IMR-90 (cell line): ENCODE results near the gene DDIAS. TPM values are rescaled to one million over a fixed set of nuclear protein-coding genes. Genes with fewer than 3 reads are reported as not detected.
"Not testable (repeated sequence)": the region's sequence is repeated elsewhere in the genome, so short reads cannot be mapped to it uniquely, and the experiment has no call there.

Experiments used
- ATAC-seq: fragments of 200-7000 bp; cut with Tn5 transposase; 2 replicates; pipeline ENCODE4 v1.9.1; 2020; ENCODE audit warnings: low read depth, mild to moderate bottlenecking, moderate library complexity
- BruUV-seq: library from RNA; stranded (reverse); fragments of 400-500 nt; replicated peaks from 2 replicates; lab custom pipeline; 2021; lab: Mats Ljungman, UMichigan
- CTCF ChIA-PET: fragments of 300-600 bp; formaldehyde crosslinking; extraction: SDS; loops from one replicate; lab custom pipeline; 2021; ENCODE audit warnings: antibody characterized with exemption; lab: Yijun Ruan, JAX
- POLR2A ChIA-PET: fragments of 300-600 bp; sonication (Branson Sonifier 250); formaldehyde crosslinking; loops from one replicate; lab custom pipeline; 2022; ENCODE audit warnings: antibody characterized with exemption; ENCODE audit not compliant: unreplicated experiment; lab: Charles Lee
- DNase-seq: peaks from one replicate; pipeline ENCODE4 v3.0.0; 2013
- H2AFZ ChIP-seq: replicated peaks from 2 replicates; pipeline ENCODE3; 2013; ENCODE audit warnings: low read length, mild to moderate bottlenecking; ENCODE audit not compliant: poor library complexity
- H2AK5ac ChIP-seq: 2 replicates; pipeline ENCODE4 v1.6.1; 2013; ENCODE audit warnings: low read depth, low read length, inconsistent platforms
- H2AK9ac ChIP-seq: replicated peaks from 2 replicates; pipeline ENCODE3; 2013; ENCODE audit warnings: mild to moderate bottlenecking, low read depth, low read length, moderate library complexity; ENCODE audit not compliant: poor library complexity
- H2BK120ac ChIP-seq: 2 replicates; pipeline ENCODE4 v1.6.1; 2013; ENCODE audit warnings: low read depth, low read length, inconsistent platforms
- H2BK15ac ChIP-seq: 3 replicates; pipeline ENCODE4 v1.6.1; 2013; ENCODE audit warnings: low read depth, low read length, inconsistent platforms
- H2BK20ac ChIP-seq: 2 replicates; pipeline ENCODE4 v1.6.1; 2013; ENCODE audit warnings: low read depth, mild to moderate bottlenecking, inconsistent platforms, low read length, moderate library complexity
- H2BK5ac ChIP-seq: 2 replicates; pipeline ENCODE4 v1.6.1; 2013; ENCODE audit warnings: mild to moderate bottlenecking, low read depth, low read length, inconsistent platforms; ENCODE audit not compliant: poor library complexity, severe bottlenecking
- H3K14ac ChIP-seq: replicated peaks from 2 replicates; pipeline ENCODE4 v1.6.1; 2013; ENCODE audit warnings: low read depth, low read length, inconsistent platforms
- H3K18ac ChIP-seq: 2 replicates; pipeline ENCODE4 v1.6.1; 2013; ENCODE audit warnings: low read depth, low read length, control low read depth
- H3K23ac ChIP-seq: 2 replicates; pipeline ENCODE4 v1.6.1; 2013; ENCODE audit warnings: low read depth, low read length, inconsistent platforms
- H3K27ac ChIP-seq: 2 replicates; pipeline ENCODE4 v1.5.1; 2013; ENCODE audit warnings: mild to moderate bottlenecking, control low read depth, low read length; ENCODE audit not compliant: insufficient read depth
- H3K27me3 ChIP-seq: 2 replicates; pipeline ENCODE4 v1.6.1; 2013; ENCODE audit warnings: low read length; ENCODE audit not compliant: control insufficient read depth, insufficient read depth
- H3K36me3 ChIP-seq: 2 replicates; pipeline ENCODE4 v1.6.1; 2013; ENCODE audit warnings: low read length, mixed read lengths; ENCODE audit not compliant: control insufficient read depth, insufficient read depth
- H3K4ac ChIP-seq: 2 replicates; pipeline ENCODE4 v1.6.1; 2013; ENCODE audit warnings: low read depth, low read length, inconsistent platforms
- H3K4me1 ChIP-seq: 2 replicates; pipeline ENCODE4 v1.6.1; 2013; ENCODE audit warnings: low read length, mixed read lengths; ENCODE audit not compliant: control insufficient read depth, insufficient read depth
- H3K4me2 ChIP-seq: 2 replicates; pipeline ENCODE4 v1.6.1; 2013; ENCODE audit warnings: low read depth, mild to moderate bottlenecking, control low read depth, low read length, moderate library complexity
- H3K4me3 ChIP-seq: 2 replicates; pipeline ENCODE4 v1.5.1; 2013; ENCODE audit warnings: low read depth, mild to moderate bottlenecking, control low read depth, low read length, moderate library complexity; ENCODE audit not compliant: insufficient read depth
- H3K56ac ChIP-seq: 2 replicates; pipeline ENCODE4 v1.6.1; 2013; ENCODE audit warnings: low read length, inconsistent platforms; ENCODE audit not compliant: insufficient read depth; ENCODE audit errors: extremely low read depth
- H3K79me1 ChIP-seq, 2 experiments: 2 replicates each; pipeline ENCODE4 v1.6.1; 2013; ENCODE audit warnings: low read length in 2 of 2, inconsistent platforms in 1 of 2, low read depth in 1 of 2
- H3K9ac ChIP-seq: 2 replicates; pipeline ENCODE4 v1.6.1; 2013; ENCODE audit warnings: low read depth, low read length, control low read depth
- H3K9me1 ChIP-seq: 2 replicates; pipeline ENCODE4 v1.6.1; 2013; ENCODE audit warnings: low read length, inconsistent platforms; ENCODE audit not compliant: insufficient read depth
- H3K9me3 ChIP-seq: 2 replicates; pipeline ENCODE4 v1.6.1; 2013; ENCODE audit warnings: low read length; ENCODE audit not compliant: control insufficient read depth, insufficient read depth
- H4K20me1 ChIP-seq: 2 replicates; pipeline ENCODE4 v1.6.1; 2013; ENCODE audit warnings: low read length, inconsistent platforms; ENCODE audit not compliant: insufficient read depth
- H4K5ac ChIP-seq: 2 replicates; pipeline ENCODE4 v1.6.1; 2013; ENCODE audit warnings: mild to moderate bottlenecking, low read depth, low read length, control low read depth
- H4K8ac ChIP-seq, 2 experiments: 2 replicates each; pipeline ENCODE4 v1.6.1; 2013; ENCODE audit warnings: low read depth in 2 of 2, low read length in 2 of 2, control low read depth in 1 of 2, inconsistent platforms in 1 of 2
- H4K91ac ChIP-seq: 2 replicates; pipeline ENCODE4 v1.6.1; 2013; ENCODE audit warnings: low read depth, low read length, inconsistent platforms; ENCODE audit not compliant: insufficient read depth
- MAFK ChIP-seq: IDR thresholded peaks from 2 replicates; pipeline ENCODE4 v1.6.1; 2012; ENCODE audit warnings: low read depth, low read length, improper control_type of control experiment
- MAZ ChIP-seq: IDR thresholded peaks from 2 replicates; pipeline ENCODE4 v1.6.1; 2012; ENCODE audit warnings: low read depth, mild to moderate bottlenecking, low read length, improper control_type of control experiment, moderate library complexity, borderline replicate concordance
- NFE2L2 ChIP-seq: fragments of 150-350 bp; IDR thresholded peaks from 2 replicates; pipeline ENCODE4 v1.6.1; 2016; ENCODE audit warnings: low read depth, mild to moderate bottlenecking, low read length
- WGBS, 2 experiments: methylation state at CpG; one replicate each; pipeline versions ENCODE4 v1.1.5 to v1.1.7; 2013; ENCODE audit warnings: missing lambda C conversion rate in 2 of 2; ENCODE audit not compliant: insufficient read length in 1 of 2; ENCODE audit errors: extremely low coverage in 2 of 2; 5-methylcytosine and 5-hydroxymethylcytosine counted together
- dilution Hi-C: fragments of 300-500 bp; cut with HindIII; formaldehyde crosslinking; loops from one replicate; pipeline ENCODE4 v1.14.3; 2018; ENCODE audit warnings: low sequenced_read_pairs; ENCODE audit not compliant: unreplicated experiment
- in situ Hi-C: fragments of 300-500 bp; cut with MboI; formaldehyde crosslinking; loops from 3 replicates; pipeline ENCODE4 v1.14.3; 2019; ENCODE audit warnings: low sequenced_read_pairs, inconsistent platforms, mixed read lengths
- intact Hi-C: fragments of 100-400 bp; cut with micrococcal nuclease; formaldehyde crosslinking; loops from 2 replicates; pipeline ENCODE4 v1.10.0; 2022
- polyA plus RNA-seq, 3 experiments: library from polyadenylated mRNA; depleted of rRNA; stranded (reverse); fragments of >200 nt; gene quantifications; 2 replicates each; pipeline ENCODE4 v1.2.3, GENCODE V29; 2012; ENCODE audit warnings: low replicate concordance in 1 of 3
- total RNA-seq: library from RNA; depleted of rRNA; stranded (reverse); fragments of >200 nt; gene quantifications from 2 replicates; pipeline ENCODE4 v1.2.3, GENCODE V29; 2012
- TF ChIP-seq, protein P1 (sequence below): conservative IDR thresholded peaks from 2 replicates; pipeline ENCODE4 v1.5.1; 2012; ENCODE audit warnings: mild to moderate bottlenecking, low read depth, low read length, improper control_type of control experiment

Gene DDIAS
- total and polyA plus RNA-seq, 2 of the 4 experiments (the other 2 are of a cell fraction) = 4.3 to 15.8 TPM

DNA sequence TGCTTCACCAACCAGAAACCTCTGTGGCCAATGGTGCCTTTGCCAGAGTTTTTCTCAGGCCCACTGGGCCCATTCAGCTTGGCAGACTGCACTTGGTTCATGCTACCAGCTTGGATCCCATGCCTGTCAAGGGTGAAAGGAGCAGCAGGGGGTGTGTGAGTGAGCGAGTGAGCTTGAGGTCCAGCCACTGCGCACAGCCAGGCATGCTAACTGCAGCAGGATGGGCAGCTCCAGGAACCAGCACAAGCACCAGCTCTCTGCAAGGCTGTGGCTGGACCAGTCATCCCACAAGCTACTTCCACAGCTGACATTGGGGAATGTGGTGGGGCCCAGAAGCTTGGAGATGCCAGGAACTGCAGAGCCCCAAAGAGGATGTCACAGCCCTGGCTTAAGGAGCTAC lies 40.8 kb downstream of the DDIAS start:
- DNase-seq (no peak), ATAC-seq (no peak)
- no peak overlapping the region for H3K18ac ChIP-seq
- no peaks in the 10 kb centered on the region for H4K20me1 ChIP-seq
- H3K36me3 ChIP-seq = no peaks in the 10 kb centered on the region
- dilution Hi-C loops = no loop called here
- H3K9ac ChIP-seq = no peak overlapping the region
- H3K9me1 ChIP-seq = peaks cover 6% of the 10 kb centered on the region; the same call in 1 of the 2 replicates
- no peaks in the 10 kb centered on the region for H3K4me1 ChIP-seq
- H2BK120ac ChIP-seq = no peak overlapping the region
- in situ Hi-C loops = no loop called here
- H2AK9ac ChIP-seq = no peak overlapping the region
- no peak overlapping the region for H3K4ac ChIP-seq
- H2BK20ac ChIP-seq = no peak overlapping the region
- H3K27me3 ChIP-seq = no peaks in the 10 kb centered on the region
- H4K5ac ChIP-seq = no peak overlapping the region
- no peak overlapping the region for H3K4me2 ChIP-seq
- H4K8ac ChIP-seq = no peak overlapping the region
- no peak overlapping the region for H2AK5ac ChIP-seq
- no peaks in the 10 kb centered on the region for H3K79me1 ChIP-seq
- H2BK15ac ChIP-seq = no peak overlapping the region
- H2BK5ac ChIP-seq = no peak overlapping the region
- CTCF ChIA-PET = interaction anchor here (1.0 kb wide), 1 partner anchor 15 kb away, joined by 4 read pairs; no protein-coding TSS in a partner anchor
- intact Hi-C loops = no loop called here
- WGBS, 2 experiments = no CpG with 5 or more reads among the region's 2 CpGs
- peak overlapping the region; percentile 14 for H2AFZ ChIP-seq
- H3K56ac ChIP-seq = no peak overlapping the region
- no peak overlapping the region for H3K4me3 ChIP-seq
- no peak overlapping the region for H3K14ac ChIP-seq
- no peak overlapping the region for H4K91ac ChIP-seq
- TF ChIP-seq, protein P1, sequence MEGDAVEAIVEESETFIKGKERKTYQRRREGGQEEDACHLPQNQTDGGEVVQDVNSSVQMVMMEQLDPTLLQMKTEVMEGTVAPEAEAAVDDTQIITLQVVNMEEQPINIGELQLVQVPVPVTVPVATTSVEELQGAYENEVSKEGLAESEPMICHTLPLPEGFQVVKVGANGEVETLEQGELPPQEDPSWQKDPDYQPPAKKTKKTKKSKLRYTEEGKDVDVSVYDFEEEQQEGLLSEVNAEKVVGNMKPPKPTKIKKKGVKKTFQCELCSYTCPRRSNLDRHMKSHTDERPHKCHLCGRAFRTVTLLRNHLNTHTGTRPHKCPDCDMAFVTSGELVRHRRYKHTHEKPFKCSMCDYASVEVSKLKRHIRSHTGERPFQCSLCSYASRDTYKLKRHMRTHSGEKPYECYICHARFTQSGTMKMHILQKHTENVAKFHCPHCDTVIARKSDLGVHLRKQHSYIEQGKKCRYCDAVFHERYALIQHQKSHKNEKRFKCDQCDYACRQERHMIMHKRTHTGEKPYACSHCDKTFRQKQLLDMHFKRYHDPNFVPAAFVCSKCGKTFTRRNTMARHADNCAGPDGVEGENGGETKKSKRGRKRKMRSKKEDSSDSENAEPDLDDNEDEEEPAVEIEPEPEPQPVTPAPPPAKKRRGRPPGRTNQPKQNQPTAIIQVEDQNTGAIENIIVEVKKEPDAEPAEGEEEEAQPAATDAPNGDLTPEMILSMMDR = no peak
- TF ChIP-seq MAZ (no peak), MAFK (no peak), NFE2L2 (no peak)
- no TSS peak for BruUV-seq
- peaks cover 2% of the 10 kb centered on the region; the same call in 1 of the 2 replicates for H3K9me3 ChIP-seq
- POLR2A ChIA-PET = no interaction called here
- no peak overlapping the region for H3K23ac ChIP-seq
- H3K27ac ChIP-seq = no peak overlapping the region

DNA sequence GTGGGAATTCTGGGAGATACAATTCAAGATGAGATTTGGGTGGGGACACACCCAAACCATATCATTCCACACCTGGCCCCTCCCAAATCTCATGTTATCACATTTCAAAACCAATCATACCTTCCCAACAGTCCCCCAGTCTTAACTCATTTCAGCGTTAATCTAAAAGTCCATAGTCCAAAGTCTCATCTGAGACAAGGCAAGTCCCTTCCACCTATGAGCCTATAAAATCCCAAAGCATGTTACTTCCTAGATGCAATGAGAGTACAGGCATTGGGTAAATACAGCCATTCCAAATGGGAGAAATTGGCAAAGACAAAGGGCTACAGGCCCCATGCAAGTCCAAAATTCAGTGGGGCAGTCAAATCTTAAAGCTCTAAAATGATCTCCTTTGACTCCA lies 41.9 kb downstream of the DDIAS start:
- H3K4me3 ChIP-seq, H3K56ac ChIP-seq, H3K27ac ChIP-seq, H3K14ac ChIP-seq, intact Hi-C loops, H2AK9ac ChIP-seq, H2BK120ac ChIP-seq, DNase-seq, POLR2A ChIA-PET, H3K23ac ChIP-seq, H2BK20ac ChIP-seq, H3K9ac ChIP-seq, H3K4me1 ChIP-seq, H3K9me3 ChIP-seq, H4K5ac ChIP-seq, H3K27me3 ChIP-seq, H3K9me1 ChIP-seq, dilution Hi-C loops, BruUV-seq, H4K8ac ChIP-seq, H4K91ac ChIP-seq, H2AFZ ChIP-seq, H3K4ac ChIP-seq, H3K18ac ChIP-seq, H2BK5ac ChIP-seq, H3K4me2 ChIP-seq, H3K79me1 ChIP-seq, ATAC-seq, H2BK15ac ChIP-seq, in situ Hi-C loops, H3K36me3 ChIP-seq, H4K20me1 ChIP-seq, H2AK5ac ChIP-seq: not testable (repeated sequence)
- CTCF ChIA-PET = interaction anchor here (1.3 kb wide), 1 partner anchor 9 kb away, joined by 3 read pairs; no protein-coding TSS in a partner anchor
- WGBS, 2 experiments = no CpG with 5 or more reads among the region's 1 CpG
